NCI-H2227 (cell line): ENCODE results near the gene VPS9D1.
"Not testable (repeated sequence)": the region's sequence is repeated elsewhere in the genome, so short reads cannot be mapped to it uniquely, and the experiment has no call there.

ENCODE experiments used
- DNase-seq: peaks from one replicate; lab custom pipeline; 2025; ENCODE audit not compliant: unreplicated experiment; lab: John Stamatoyannopoulos, UW

VPS9D1 gene

GRCh38 chr16:89693931-89694783 is 26.5 kb downstream of the VPS9D1 start:
- no peak for DNase-seq

GRCh38 chr16:89693289-89693731 is 27.4 kb downstream of the VPS9D1 start:
- DNase-seq = no peak

- no peak for DNase-seq
Measured at GRCh38 chr16:89691986-89692569, 28.6 kb downstream of the VPS9D1 start.

GRCh38 chr16:89691231-89691985 is 29.3 kb downstream of the VPS9D1 start:
- DNase-seq = no peak

- no peak for DNase-seq
Measured at GRCh38 chr16:89690392-89690901, 30.3 kb downstream of the VPS9D1 start.

- DNase-seq = not testable (repeated sequence)
Measured at GRCh38 chr16:89689621-89690020, 31.1 kb downstream of the VPS9D1 start.

GRCh38 chr16:89689142-89689541 is 31.6 kb downstream of the VPS9D1 start:
- DNase-seq = no peak

GRCh38 chr16:89688395-89688794 is 32.3 kb downstream of the VPS9D1 start:
- DNase-seq = no peak

GRCh38 chr16:89687092-89687940 is 33.4 kb downstream of the VPS9D1 start:
- peak; percentile 59 for DNase-seq

- DNase-seq = peak; percentile 93
Measured at GRCh38 chr16:89686520-89687091, 34.1 kb downstream of the VPS9D1 start, which contains the start of gene CDK10. Gene CDK10, plus strand, starts transcription at chr16:89686689. Its CDS starts 22 bp downstream, at chr16:89686711.

- DNase-seq = no peak
Measured at GRCh38 chr16:89685916-89686315, 34.8 kb downstream of the VPS9D1 start.

GRCh38 chr16:89678258-89678657 is 42.4 kb downstream of the VPS9D1 start:
- DNase-seq = no peak

GRCh38 chr16:89672177-89672941 is 48.3 kb downstream of the VPS9D1 start:
- no peak for DNase-seq

- not testable (repeated sequence) for DNase-seq
Measured at GRCh38 chr16:89671565-89671964, 49.1 kb downstream of the VPS9D1 start.

GRCh38 chr16:89670496-89671431 is 49.9 kb downstream of the VPS9D1 start:
- no peak for DNase-seq

GRCh38 chr16:89669755-89670154 is 50.9 kb downstream of the VPS9D1 start:
- DNase-seq = no peak

GRCh38 chr16:89668790-89669158 is 51.9 kb downstream of the VPS9D1 start:
- no peak for DNase-seq

- DNase-seq = no peak
Measured at GRCh38 chr16:89667633-89668032, 53.1 kb downstream of the VPS9D1 start.
